ENCODE data around the gene ISOC2. TPM values are rescaled to one million over a fixed set of nuclear protein-coding genes. Genes with fewer than 3 reads are reported as not detected.

Gene ISOC2
- 70.7 and 87.7 TPM in 2 replicates for total RNA-seq

GRCh38 chr19:55461259-55461973 is at the start of gene ISOC2:
Gene ISOC2 (minus strand): TSS chr19:55461642. CDS start chr19:55456486, 5,156 bp downstream.

GRCh38 chr19:55487924-55488687 is 26.7 kb upstream of the ISOC2 start, which contains the start of gene SSC5D:
Gene SSC5D (plus strand): TSS chr19:55488436. CDS start chr19:55488590, 154 bp downstream.

GRCh38 chr19:55484593-55485438 is 23.4 kb upstream of the ISOC2 start, which contains the start of gene NAT14:
Gene NAT14 (plus strand): TSS chr19:55485188. CDS start chr19:55485709, 521 bp downstream.

GRCh38 chr19:55476100-55476775 is 14.8 kb upstream of the ISOC2 start, which contains the start of gene ZNF628:
Gene ZNF628 (plus strand): TSS chr19:55476617. CDS start chr19:55479911, 3,294 bp downstream.

GRCh38 chr19:55464662-55465054 is 3.2 kb upstream of the ISOC2 start, which contains the start of gene C19orf85:
Gene C19orf85 (minus strand): TSS chr19:55464751. CDS start chr19:55464554, 197 bp downstream.

GRCh38 chr19:55443045-55443823 is 18.2 kb downstream of the ISOC2 start, which contains the start of gene SHISA7:
Gene SHISA7 (minus strand): TSS chr19:55443300. CDS start chr19:55442863, 437 bp downstream.

GRCh38 chr19:55407550-55407799 is 54.0 kb downstream of the ISOC2 start, which contains the start of gene UBE2S:
Gene UBE2S (minus strand): TSS chr19:55407788. CDS start chr19:55407589, 199 bp downstream.

Other genes with a start within 250 kb of the ISOC2 start
- 1.1 and 2.4 TPM in 2 replicates for gene TMEM86B, start 232.9 kb downstream of the ISOC2 start, total RNA-seq
- 38.7 and 50.4 TPM in 2 replicates for gene PPP6R1, start 202.6 kb downstream of the ISOC2 start, total RNA-seq
- 61.6 and 84.8 TPM in 2 replicates for gene HSPBP1, start 181.5 kb downstream of the ISOC2 start, total RNA-seq
- gene BRSK1, start 177.6 kb downstream of the ISOC2 start, total RNA-seq: 1.6 and 5.0 TPM in 2 replicates
- gene TMEM150B, start 136.3 kb downstream of the ISOC2 start, total RNA-seq: not detected in 2 replicates
- gene KMT5C, start 121.8 kb downstream of the ISOC2 start, total RNA-seq: 14.7 and 18.8 TPM in 2 replicates
- 0.35 TPM in 1 of 2 replicates, not detected in the other for gene COX6B2, start 106.9 kb downstream of the ISOC2 start, total RNA-seq
- gene GARIN5B, start 98.4 kb downstream of the ISOC2 start, total RNA-seq: not detected in 2 replicates
- gene IL11, start 91.2 kb downstream of the ISOC2 start, total RNA-seq: 5.5 and 6.1 TPM in 2 replicates
- not detected in 2 replicates for gene TMEM190, start 84.8 kb downstream of the ISOC2 start, total RNA-seq
- gene TMEM238, start 77.3 kb downstream of the ISOC2 start, total RNA-seq: 11.8 and 33.3 TPM in 2 replicates
- 279 and 544 TPM in 2 replicates for gene RPL28, start 75.7 kb downstream of the ISOC2 start, total RNA-seq
- gene UBE2S, start 53.9 kb downstream of the ISOC2 start, total RNA-seq: 144 and 190 TPM in 2 replicates
- not detected in 2 replicates for gene SHISA7, start 18.3 kb downstream of the ISOC2 start, total RNA-seq
- not detected in 2 replicates for gene C19orf85, start 3.1 kb upstream of the ISOC2 start, total RNA-seq
- 3.7 and 10.4 TPM in 2 replicates for gene ZNF628, start 15.0 kb upstream of the ISOC2 start, total RNA-seq
- 16.7 and 39.8 TPM in 2 replicates for gene NAT14, start 23.5 kb upstream of the ISOC2 start, total RNA-seq
- 0.09 TPM in 1 of 2 replicates, not detected in the other for gene SSC5D, start 26.8 kb upstream of the ISOC2 start, total RNA-seq
- not detected in 2 replicates for gene SBK2, start 75.5 kb upstream of the ISOC2 start, total RNA-seq
- not detected in 2 replicates for gene SBK3, start 83.9 kb upstream of the ISOC2 start, total RNA-seq
- gene ZNF579, start 119.2 kb upstream of the ISOC2 start, total RNA-seq: 7.2 and 7.6 TPM in 2 replicates
- gene FIZ1, start 137.9 kb upstream of the ISOC2 start, total RNA-seq: 3.1 and 3.7 TPM in 2 replicates
- gene ZNF524, start 138.6 kb upstream of the ISOC2 start, total RNA-seq: 27.2 and 31.9 TPM in 2 replicates
- 4.4 and 5.8 TPM in 2 replicates for gene ZNF865, start 144.0 kb upstream of the ISOC2 start, total RNA-seq
- 4.1 and 6.1 TPM in 2 replicates for gene ZNF784, start 162.9 kb upstream of the ISOC2 start, total RNA-seq
- gene ZNF580, start 179.4 kb upstream of the ISOC2 start, total RNA-seq: 10.5 and 29.2 TPM in 2 replicates
- gene ZNF581, start 182.0 kb upstream of the ISOC2 start, total RNA-seq: 30.8 and 37.0 TPM in 2 replicates
- gene CCDC106, start 186.6 kb upstream of the ISOC2 start, total RNA-seq: 14.0 and 18.0 TPM in 2 replicates
- 174 and 255 TPM in 2 replicates for gene U2AF2, start 193.4 kb upstream of the ISOC2 start, total RNA-seq
- 137 and 177 TPM in 2 replicates for gene EPN1, start 213.6 kb upstream of the ISOC2 start, total RNA-seq